ENCODE data around the gene IL19. TPM values are rescaled to one million over a fixed set of nuclear protein-coding genes. Genes with fewer than 3 reads are reported as not detected.

The IL19 gene
- total RNA-seq, 1 experiment from 2014 or later = not detected

DNA sequence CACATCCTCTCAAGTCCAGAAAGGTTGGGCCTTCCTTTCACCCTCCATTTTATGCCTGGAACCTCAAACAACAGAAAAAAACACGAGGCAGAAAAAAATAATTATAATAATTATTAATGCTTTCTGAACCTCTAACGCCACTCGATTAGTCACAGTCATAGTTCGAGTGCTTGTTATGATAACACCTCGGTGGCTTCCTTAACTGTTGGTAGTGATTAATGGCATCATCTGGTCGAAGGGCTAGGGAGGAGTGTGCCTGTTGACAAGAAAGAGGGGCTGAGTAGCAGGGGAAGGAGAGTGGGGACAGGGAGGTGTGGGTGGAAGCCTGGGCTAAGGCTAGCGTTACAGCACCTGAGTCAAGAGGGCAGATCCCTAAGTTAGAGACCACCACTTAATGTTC is 23.0 kb downstream of the IL19 start:
- peaks cover 2% of the 10 kb centered on the region for H3K27me3 Mint-ChIP-seq (ENCODE audit: insufficient read depth, unreplicated experiment)
- intact Hi-C loops (cut with micrococcal nuclease) = no loop called here
- BruUV-seq (replicated peaks) = no TSS peak

DNA sequence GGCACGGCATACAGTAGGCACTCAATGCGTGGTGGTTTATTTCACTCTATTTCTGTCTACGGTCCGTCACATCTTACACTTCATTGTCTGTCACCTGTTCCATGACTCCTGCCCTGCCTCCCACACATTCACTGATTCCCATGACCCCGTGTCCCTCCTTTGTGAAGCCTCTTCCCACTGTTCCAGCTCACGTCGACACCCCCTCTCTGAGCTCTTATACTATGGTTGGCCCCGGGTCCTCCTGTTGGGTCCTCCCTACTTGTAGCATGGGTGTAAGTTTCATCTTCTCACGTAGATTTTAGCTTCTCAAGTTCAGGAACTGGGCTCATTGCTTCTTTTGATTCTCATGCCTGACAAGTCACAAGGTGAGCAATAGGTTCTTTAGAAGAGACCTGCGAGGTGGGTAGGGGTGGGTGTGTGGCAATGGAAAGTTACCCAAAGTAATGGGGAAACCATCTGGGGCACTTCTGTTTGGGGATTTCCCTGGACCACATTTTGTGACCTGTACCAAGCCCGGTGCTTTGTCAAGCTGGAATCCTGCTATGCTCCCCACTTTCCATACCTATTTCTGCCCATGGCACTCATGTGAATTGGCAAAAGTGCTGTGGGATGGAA is 23.8 kb downstream of the IL19 start:
- Mint-ChIP-seq H3K27ac (ENCODE audit: low read depth, unreplicated experiment) (no peak overlapping the region), H3K27me3 (ENCODE audit: insufficient read depth, unreplicated experiment) (no peaks in the 10 kb centered on the region), H3K36me3 (ENCODE audit: insufficient read depth, unreplicated experiment) (no peaks in the 10 kb centered on the region), H3K4me3 (ENCODE audit: unreplicated experiment) (no peak overlapping the region), H3K4me1 (ENCODE audit: insufficient read depth, unreplicated experiment) (peaks cover 11% of the 10 kb centered on the region), H3K9me3 (ENCODE audit: unreplicated experiment) (no peaks in the 10 kb centered on the region)
- ChIA-PET POLR2A (interaction anchor here (0.6 to 0.7 kb wide), 2 partner anchors 52 to 141 kb away, joined by 3 read pairs; no protein-coding TSS in a partner anchor), CTCF (interaction anchor here (0.6 to 1.9 kb wide), 5 partner anchors 8 to 289 kb away, joined by 3 to 11 read pairs (median 8); no protein-coding TSS in a partner anchor)
- no peak for DNase-seq (ENCODE audit: unreplicated experiment)
- no TSS peak for BruUV-seq (replicated peaks)
- intact Hi-C loops (cut with micrococcal nuclease) = no loop called here
- TF ChIP-seq, protein P1, sequence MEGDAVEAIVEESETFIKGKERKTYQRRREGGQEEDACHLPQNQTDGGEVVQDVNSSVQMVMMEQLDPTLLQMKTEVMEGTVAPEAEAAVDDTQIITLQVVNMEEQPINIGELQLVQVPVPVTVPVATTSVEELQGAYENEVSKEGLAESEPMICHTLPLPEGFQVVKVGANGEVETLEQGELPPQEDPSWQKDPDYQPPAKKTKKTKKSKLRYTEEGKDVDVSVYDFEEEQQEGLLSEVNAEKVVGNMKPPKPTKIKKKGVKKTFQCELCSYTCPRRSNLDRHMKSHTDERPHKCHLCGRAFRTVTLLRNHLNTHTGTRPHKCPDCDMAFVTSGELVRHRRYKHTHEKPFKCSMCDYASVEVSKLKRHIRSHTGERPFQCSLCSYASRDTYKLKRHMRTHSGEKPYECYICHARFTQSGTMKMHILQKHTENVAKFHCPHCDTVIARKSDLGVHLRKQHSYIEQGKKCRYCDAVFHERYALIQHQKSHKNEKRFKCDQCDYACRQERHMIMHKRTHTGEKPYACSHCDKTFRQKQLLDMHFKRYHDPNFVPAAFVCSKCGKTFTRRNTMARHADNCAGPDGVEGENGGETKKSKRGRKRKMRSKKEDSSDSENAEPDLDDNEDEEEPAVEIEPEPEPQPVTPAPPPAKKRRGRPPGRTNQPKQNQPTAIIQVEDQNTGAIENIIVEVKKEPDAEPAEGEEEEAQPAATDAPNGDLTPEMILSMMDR (IDR thresholded peaks at IDR 0.05; ENCODE audit: unreplicated experiment) = no peak

More for the DNA sequence above, 23.0 kb downstream of the IL19 start:
- no peaks in the 10 kb centered on the region for H3K9me3 Mint-ChIP-seq (ENCODE audit: unreplicated experiment)
- CTCF ChIA-PET = interaction anchor here (0.6 to 1.6 kb wide), 4 partner anchors 15 to 316 kb away, joined by 3 to 10 read pairs (median 3); no protein-coding TSS in a partner anchor
- POLR2A ChIA-PET = interaction anchor here (1.1 kb wide), 1 partner anchor 11 kb away, joined by 3 read pairs; no protein-coding TSS in a partner anchor
- H3K4me1 Mint-ChIP-seq (ENCODE audit: insufficient read depth, unreplicated experiment) = peaks cover 11% of the 10 kb centered on the region
- no peaks in the 10 kb centered on the region for H3K36me3 Mint-ChIP-seq (ENCODE audit: insufficient read depth, unreplicated experiment)
- DNase-seq (ENCODE audit: unreplicated experiment) = no peak
- TF ChIP-seq, protein P1 (IDR thresholded peaks at IDR 0.05; ENCODE audit: unreplicated experiment) = no peak
- H3K4me3 Mint-ChIP-seq (ENCODE audit: unreplicated experiment) = no peak overlapping the region
- H3K27ac Mint-ChIP-seq (ENCODE audit: low read depth, unreplicated experiment) = no peak overlapping the region

DNA sequence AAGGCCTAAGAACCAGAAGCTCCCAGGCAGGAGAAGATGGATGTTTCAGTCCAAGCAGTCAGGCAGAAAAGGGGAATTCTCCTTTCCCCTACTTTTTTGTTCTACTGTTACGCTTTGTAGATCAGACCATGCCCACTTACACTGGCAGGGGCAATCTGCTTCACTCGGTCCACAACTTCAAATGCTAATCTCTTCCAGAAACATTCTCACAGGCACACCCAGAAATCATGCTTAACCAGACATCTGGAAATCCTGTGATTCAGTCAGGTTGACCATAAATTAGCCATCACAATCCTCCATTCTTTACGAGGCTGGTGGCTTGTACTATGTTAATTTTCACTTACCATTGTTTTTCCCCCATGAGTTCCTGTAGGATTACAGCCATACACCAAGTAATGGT is 25.5 kb downstream of the IL19 start:
- POLR2A ChIA-PET = interaction anchor here (0.6 to 0.7 kb wide), 2 partner anchors 49 to 61 kb away, joined by 3 read pairs; no protein-coding TSS in a partner anchor
- DNase-seq (ENCODE audit: unreplicated experiment) = no peak
- TF ChIP-seq, protein P1 (IDR thresholded peaks at IDR 0.05; ENCODE audit: unreplicated experiment) = no peak
- Mint-ChIP-seq H3K36me3 (ENCODE audit: insufficient read depth, unreplicated experiment) (no peaks in the 10 kb centered on the region), H3K27ac (ENCODE audit: low read depth, unreplicated experiment) (no peak overlapping the region), H3K9me3 (ENCODE audit: unreplicated experiment) (no peaks in the 10 kb centered on the region), H3K4me1 (ENCODE audit: insufficient read depth, unreplicated experiment) (peaks cover 11% of the 10 kb centered on the region), H3K4me3 (ENCODE audit: unreplicated experiment) (no peak overlapping the region), H3K27me3 (ENCODE audit: insufficient read depth, unreplicated experiment) (no peaks in the 10 kb centered on the region)
- intact Hi-C loops (cut with micrococcal nuclease) = no loop called here
- BruUV-seq (replicated peaks) = no TSS peak
- CTCF ChIA-PET = interaction anchor here (0.5 to 1.9 kb wide), 3 partner anchors 48 to 70 kb away, joined by 4 to 11 read pairs (median 5); no protein-coding TSS in a partner anchor

DNA sequence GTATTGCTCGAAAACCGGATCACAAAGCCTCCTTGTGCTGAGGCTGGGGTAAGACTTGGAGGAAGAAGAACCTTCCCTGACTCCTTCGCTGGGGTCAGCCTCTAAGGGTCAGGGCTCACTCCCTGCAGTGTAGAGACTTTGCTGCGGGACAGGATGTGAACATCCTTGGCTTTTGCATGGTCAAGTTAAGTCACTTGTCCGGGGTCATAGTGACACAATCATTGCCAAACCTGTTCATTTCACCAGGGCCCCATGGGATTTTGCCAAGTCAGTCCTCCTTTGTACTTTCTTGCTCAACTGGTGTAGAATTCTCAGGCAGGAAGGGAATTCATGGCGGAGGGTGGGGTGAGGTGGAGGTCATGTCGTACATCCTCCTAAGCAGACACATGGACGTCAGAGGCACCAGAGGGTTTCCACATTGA is 26.4 kb downstream of the IL19 start:
- DNase-seq (ENCODE audit: unreplicated experiment) = no peak
- ChIA-PET CTCF (interaction anchor here (0.6 to 5.7 kb wide), 3 partner anchors 12 to 682 kb away, joined by 4 to 27 read pairs (median 18); no protein-coding TSS in a partner anchor), POLR2A (interaction anchor here (0.6 to 1.0 kb wide), 3 partner anchors 9 to 144 kb away, joined by 3 to 5 read pairs (median 4); no protein-coding TSS in a partner anchor)
- intact Hi-C loops (cut with micrococcal nuclease) = no loop called here
- no TSS peak for BruUV-seq (replicated peaks)
- H3K4me3 Mint-ChIP-seq (ENCODE audit: unreplicated experiment) = no peak overlapping the region
- H3K36me3 Mint-ChIP-seq (ENCODE audit: insufficient read depth, unreplicated experiment) = no peaks in the 10 kb centered on the region
- no peak overlapping the region for H3K27ac Mint-ChIP-seq (ENCODE audit: low read depth, unreplicated experiment)
- H3K27me3 Mint-ChIP-seq (ENCODE audit: insufficient read depth, unreplicated experiment) = no peaks in the 10 kb centered on the region
- TF ChIP-seq, protein P1 (IDR thresholded peaks at IDR 0.05; ENCODE audit: unreplicated experiment) = no peak
- peaks cover 4% of the 10 kb centered on the region for H3K4me1 Mint-ChIP-seq (ENCODE audit: insufficient read depth, unreplicated experiment)
- H3K9me3 Mint-ChIP-seq (ENCODE audit: unreplicated experiment) = no peaks in the 10 kb centered on the region
